NCI-H187 treated with DMSO at 0.1 percent for 48 hours (cell line): ENCODE data around the gene LMO7.

Experiments
- DNase-seq: peaks from one replicate; lab custom pipeline; 2025; lab: John Stamatoyannopoulos, UW

The LMO7 gene

GRCh38 chr13:75801388-75801945 lies 165.3 kb downstream of the LMO7 start:
- no peak for DNase-seq

GRCh38 chr13:75802161-75802560 lies 166.0 kb downstream of the LMO7 start:
- DNase-seq, result no peak

- no peak for DNase-seq
These were observed 167.1 kb downstream of the LMO7 start for GRCh38 chr13:75803164-75803611.

- DNase-seq, result no peak
These were observed 167.9 kb downstream of the LMO7 start for GRCh38 chr13:75804054-75804453.

GRCh38 chr13:75804605-75805004 lies 168.5 kb downstream of the LMO7 start:
- no peak for DNase-seq

GRCh38 chr13:75806117-75806516 lies 170.0 kb downstream of the LMO7 start:
- DNase-seq, result no peak

- no peak for DNase-seq
These were observed 175.2 kb downstream of the LMO7 start for GRCh38 chr13:75811361-75811760.

- no peak for DNase-seq
These were observed 175.7 kb downstream of the LMO7 start for GRCh38 chr13:75811841-75812240.

GRCh38 chr13:75812751-75813181 lies 176.6 kb downstream of the LMO7 start:
- DNase-seq, result no peak

- DNase-seq, result no peak
These were observed 177.2 kb downstream of the LMO7 start for GRCh38 chr13:75813323-75813722.

- DNase-seq, result no peak
These were observed 182.2 kb downstream of the LMO7 start for GRCh38 chr13:75818179-75818967.

- DNase-seq, result no peak
These were observed 182.8 kb downstream of the LMO7 start for GRCh38 chr13:75818968-75819225.

GRCh38 chr13:75825161-75825560 lies 189.0 kb downstream of the LMO7 start:
- DNase-seq, result no peak

- no peak for DNase-seq
These were observed 189.5 kb downstream of the LMO7 start for GRCh38 chr13:75825594-75825993.

GRCh38 chr13:75826391-75826790 lies 190.3 kb downstream of the LMO7 start:
- no peak for DNase-seq

- DNase-seq, result no peak
These were observed 193.7 kb downstream of the LMO7 start for GRCh38 chr13:75829830-75830229.

- no peak for DNase-seq
These were observed 194.7 kb downstream of the LMO7 start for GRCh38 chr13:75830842-75831241.

GRCh38 chr13:75831389-75831788 lies 195.3 kb downstream of the LMO7 start:
- no peak for DNase-seq

- no peak for DNase-seq
These were observed 196.7 kb downstream of the LMO7 start for GRCh38 chr13:75832812-75833211.

GRCh38 chr13:75836441-75836840 lies 200.3 kb downstream of the LMO7 start:
- peak; percentile 4 for DNase-seq

GRCh38 chr13:75838366-75839005 lies 202.4 kb downstream of the LMO7 start:
- DNase-seq, result no peak

GRCh38 chr13:75839406-75839805 lies 203.3 kb downstream of the LMO7 start:
- no peak for DNase-seq

GRCh38 chr13:75841905-75842304 lies 205.8 kb downstream of the LMO7 start:
- DNase-seq, result no peak

- DNase-seq, result no peak
These were observed 206.9 kb downstream of the LMO7 start for GRCh38 chr13:75843074-75843473.
